Osteoblast (primary cell): ENCODE measurements around the gene PLXNA4. TPM values are rescaled to one million over a fixed set of nuclear protein-coding genes. Genes with fewer than 3 reads are reported as not detected.

Source experiments
- DNase-seq: peaks from one replicate; pipeline ENCODE4 v3.0.0; 2011; ENCODE audit warnings: low spot score, mixed read lengths; ENCODE audit not compliant: insufficient read length; ENCODE audit errors: missing footprints
- H2AFZ ChIP-seq: 2 replicates; pipeline ENCODE4 v1.6.0; 2011; ENCODE audit warnings: mild to moderate bottlenecking, low read length
- H3K27ac ChIP-seq: 2 replicates; pipeline ENCODE4 v1.5.1; 2011; ENCODE audit warnings: mild to moderate bottlenecking, low read depth, low read length, moderate library complexity
- H3K27me3 ChIP-seq: 2 replicates; pipeline ENCODE4 v1.6.0; 2012; ENCODE audit warnings: mild to moderate bottlenecking, control low read depth, inconsistent platforms, low read length, moderate library complexity; ENCODE audit not compliant: insufficient read depth
- H3K36me3 ChIP-seq: 2 replicates; pipeline ENCODE4 v1.5.1; 2011; ENCODE audit warnings: mild to moderate bottlenecking, low read length, control low read depth, moderate library complexity; ENCODE audit not compliant: insufficient read depth
- H3K4me1 ChIP-seq: 2 replicates; pipeline ENCODE4 v1.5.1; 2011; ENCODE audit warnings: mild to moderate bottlenecking, low read length, control low read depth, moderate library complexity; ENCODE audit not compliant: insufficient read depth
- H3K4me2 ChIP-seq: 2 replicates; pipeline ENCODE4 v1.6.0; 2011; ENCODE audit warnings: mild to moderate bottlenecking, low read length; ENCODE audit not compliant: insufficient read depth
- H3K4me3 ChIP-seq: fragments of 200-600 bp; sonication (generic); 3 replicates; pipeline ENCODE4 v1.5.1; 2012; ENCODE audit warnings: mild to moderate bottlenecking, low read length, inconsistent platforms; ENCODE audit not compliant: insufficient read depth
- H3K79me2 ChIP-seq: 2 replicates; pipeline ENCODE4 v1.6.0; 2012; ENCODE audit warnings: mild to moderate bottlenecking, low read length, control low read depth, inconsistent platforms; ENCODE audit not compliant: insufficient read depth
- H3K9me3 ChIP-seq: 2 replicates; pipeline ENCODE4 v1.5.1; 2011; ENCODE audit warnings: low read depth, low read length, control low read depth
- H4K20me1 ChIP-seq: 2 replicates; pipeline ENCODE4 v1.6.0; 2012; ENCODE audit warnings: mild to moderate bottlenecking, low read length, control low read depth; ENCODE audit not compliant: insufficient read depth
- CTCF ChIP-seq: IDR thresholded peaks from 2 replicates; pipeline ENCODE4 v1.5.1; 2011; ENCODE audit warnings: mild to moderate bottlenecking, low read depth, low read length, moderate library complexity; ENCODE audit errors: extremely low read depth
- total RNA-seq: library from RNA; depleted of rRNA; stranded (reverse); fragments of >200 nt; gene quantifications from 2 replicates; pipeline ENCODE4 v1.2.3, GENCODE V29; 2012

Gene PLXNA4
- total RNA-seq, 1 donor = 4.3 TPM

- no peak overlapping the region for H3K4me3 ChIP-seq
- H3K36me3 ChIP-seq = no peaks in the 10 kb centered on the region
- no peak for TF ChIP-seq CTCF
- H3K4me2 ChIP-seq = no peak overlapping the region
- H3K79me2 ChIP-seq = no peaks in the 10 kb centered on the region
- peaks cover 10% of the 10 kb centered on the region for H3K27me3 ChIP-seq
- peaks cover 2% of the 10 kb centered on the region for H3K4me1 ChIP-seq
- H3K27ac ChIP-seq = no peak overlapping the region
- peak; percentile 54 for DNase-seq
- H4K20me1 ChIP-seq = no peaks in the 10 kb centered on the region
- no peaks in the 10 kb centered on the region for H3K9me3 ChIP-seq
- H2AFZ ChIP-seq = no peak overlapping the region
Measured at GRCh38 chr7:132351954-132352499, 224.2 kb downstream of the PLXNA4 start.

- Histone ChIP-seq H3K4me2 (no peak overlapping the region), H3K9me3 (no peaks in the 10 kb centered on the region), H4K20me1 (no peaks in the 10 kb centered on the region), H3K79me2 (no peaks in the 10 kb centered on the region), H3K27me3 (peaks cover 10% of the 10 kb centered on the region), H2AFZ (no peak overlapping the region), H3K4me1 (peaks cover 2% of the 10 kb centered on the region), H3K36me3 (no peaks in the 10 kb centered on the region), H3K27ac (no peak overlapping the region), H3K4me3 (no peak overlapping the region)
- DNase-seq = no peak
- no peak for TF ChIP-seq CTCF
Measured at GRCh38 chr7:132350741-132351140, 225.5 kb downstream of the PLXNA4 start.

- Histone ChIP-seq H3K4me2 (no peak overlapping the region), H3K9me3 (no peaks in the 10 kb centered on the region), H3K4me3 (no peak overlapping the region), H2AFZ (no peak overlapping the region), H3K27ac (no peak overlapping the region), H3K79me2 (no peaks in the 10 kb centered on the region), H4K20me1 (no peaks in the 10 kb centered on the region), H3K36me3 (no peaks in the 10 kb centered on the region), H3K4me1 (peaks cover 2% of the 10 kb centered on the region), H3K27me3 (peaks cover 10% of the 10 kb centered on the region)
- DNase-seq = no peak
- no peak for TF ChIP-seq CTCF
Measured at GRCh38 chr7:132349075-132349474, 227.2 kb downstream of the PLXNA4 start.

GRCh38 chr7:132348341-132348740 is 227.9 kb downstream of the PLXNA4 start:
- Histone ChIP-seq H3K27me3 (peaks cover 6% of the 10 kb centered on the region), H3K36me3 (no peaks in the 10 kb centered on the region), H3K4me2 (no peak overlapping the region), H3K4me1 (peaks cover 2% of the 10 kb centered on the region), H2AFZ (no peak overlapping the region), H3K27ac (no peak overlapping the region), H4K20me1 (no peaks in the 10 kb centered on the region), H3K4me3 (no peak overlapping the region), H3K79me2 (no peaks in the 10 kb centered on the region), H3K9me3 (no peaks in the 10 kb centered on the region)
- DNase-seq = no peak
- TF ChIP-seq CTCF = no peak
